HCT116 (cell line): ENCODE data around the gene USP32.

Source experiments
- CTCF ChIP-seq, 3 experiments: fragments of 200-600 bp in 1 of 3; sonication (generic) in 1 of 3; IDR thresholded peaks in 2 of 3; conservative IDR thresholded peaks in 1 of 3; 2 replicates each; pipeline ENCODE4 v1.5.1; 2012 to 2017; ENCODE audit warnings: low read depth in 2 of 3, low read length in 2 of 3, antibody characterized with exemption in 1 of 3, borderline replicate concordance in 1 of 3, control low read depth in 1 of 3, mild to moderate bottlenecking in 1 of 3, mixed read lengths in 1 of 3, mixed run types in 1 of 3, moderate library complexity in 1 of 3; ENCODE audit not compliant: insufficient read depth in 1 of 3
- EZH2 ChIP-seq: fragments of 200-600 bp; sonication (generic); IDR thresholded peaks from 2 replicates; pipeline ENCODE4 v1.6.1; 2017; ENCODE audit warnings: antibody characterized with exemption, mixed run types
- EZH2phosphoT487 ChIP-seq: fragments of 200-600 bp; IDR thresholded peaks from 2 replicates; pipeline ENCODE4 v1.6.1; 2018; ENCODE audit warnings: antibody characterized with exemption, borderline replicate concordance
- FOSL1 ChIP-seq: IDR thresholded peaks from 2 replicates; pipeline ENCODE4 v1.6.1; 2012; ENCODE audit warnings: low read depth
- MAX ChIP-seq: IDR thresholded peaks from 2 replicates; pipeline ENCODE4 v1.6.1; 2012
- POLR2A ChIP-seq: IDR thresholded peaks from 2 replicates; pipeline ENCODE4 v1.7.0; 2011; ENCODE audit warnings: borderline replicate concordance; ENCODE audit not compliant: insufficient read depth, insufficient read length; ENCODE audit errors: extremely low read depth
- POLR2AphosphoS5 ChIP-seq: IDR thresholded peaks from 2 replicates; pipeline ENCODE4 v1.6.1; 2011; ENCODE audit warnings: mild to moderate bottlenecking, low read depth, low read length, moderate library complexity
- RAD21 ChIP-seq: IDR thresholded peaks from 2 replicates; pipeline ENCODE4 v1.6.1; 2012; ENCODE audit warnings: low read depth, mild to moderate bottlenecking
- REST ChIP-seq: IDR thresholded peaks from 2 replicates; pipeline ENCODE4 v1.6.1; 2012; ENCODE audit warnings: low read depth
- SRF ChIP-seq: IDR thresholded peaks from 2 replicates; pipeline ENCODE4 v1.6.1; 2012; ENCODE audit warnings: low read depth
- TCF7L2 ChIP-seq: IDR thresholded peaks from 2 replicates; pipeline ENCODE4 v1.7.0; 2011; ENCODE audit warnings: borderline replicate concordance, inconsistent platforms; ENCODE audit not compliant: insufficient read depth, insufficient read length; ENCODE audit errors: extremely low read depth
- ZNF274 ChIP-seq: fragments of 200-500 bp; sonication (Bioruptor generic); IDR thresholded peaks from 2 replicates; pipeline ENCODE4 v1.6.1; 2014; ENCODE audit warnings: mild to moderate bottlenecking, low read depth, low read length, inconsistent platforms

- no peak for TF ChIP-seq EZH2phosphoT487
- TF ChIP-seq SRF = no peak
- TF ChIP-seq EZH2 = no peak
- no peak for TF ChIP-seq MAX
- no peak for TF ChIP-seq POLR2A
- no peak for TF ChIP-seq CTCF (IDR thresholded peaks at IDR 0.05 in 2 of 3, conservative IDR thresholded peaks at IDR 0.05 in 1 of 3; ENCODE audit: borderline replicate concordance in 1 of 3, insufficient read depth in 1 of 3, low read depth in 2 of 3, low read length in 2 of 3)
- TF ChIP-seq POLR2AphosphoS5 = no peak
- TF ChIP-seq RAD21 = no peak
- no peak for TF ChIP-seq FOSL1
- TF ChIP-seq TCF7L2 = no peak
- TF ChIP-seq REST = no peak
- no peak for TF ChIP-seq ZNF274
Measured at GRCh38 chr17:60359415-60359814, 32.5 kb downstream of the USP32 start.
